K562 (cell line): ENCODE results near the gene HS3ST3A1. TPM values are rescaled to one million over a fixed set of nuclear protein-coding genes. Genes with fewer than 3 reads are reported as not detected.

ENCODE experiments used
- ATAC-seq: fragments of 200-7000 bp; cut with Tn5 transposase; 3 replicates; pipeline ENCODE4 v1.9.1; 2020; ENCODE audit warnings: moderate library complexity
- BruUV-seq: library from RNA; stranded (reverse); fragments of 400-500 nt; replicated peaks from 2 replicates; lab custom pipeline; 2021; lab: Mats Ljungman, UMichigan
- CTCF ChIA-PET: fragments of 300-600 bp; formaldehyde crosslinking; extraction: SDS; loops from one replicate; lab custom pipeline; 2021; ENCODE audit warnings: low intra/inter-chr PET ratio; lab: Yijun Ruan, JAX
- POLR2A ChIA-PET: fragments of 300-600, 350-650 bp; sonication (Branson Sonifier 250); formaldehyde crosslinking; extraction: SDS; loops from one replicate; lab custom pipeline; 2021; ENCODE audit warnings: antibody characterized with exemption, inconsistent platforms; lab: Yijun Ruan, JAX
- DNase-seq, 4 experiments: peaks; one replicate each; pipeline versions ENCODE4 v3.0.0 to v3.0.0-alpha.2; 2011 to 2018; ENCODE audit warnings: low spot score in 3 of 4, mixed read lengths in 3 of 4; ENCODE audit errors: extremely low read depth in 1 of 4
- FAIRE-seq: peaks from 2 replicates; lab custom pipeline; 2011; peaks lifted over from hg19 to GRCh38; lab: Jason Lieb, UNC
- H2AFZ ChIP-seq: 2 replicates; pipeline ENCODE4 v1.6.0; 2011; ENCODE audit warnings: low read depth, low read length, control low read depth, inconsistent platforms
- H3K27ac ChIP-seq: fragments of 200-600 bp; 3 replicates; pipeline ENCODE4 v1.8.0; 2011; ENCODE audit warnings: low read depth, mild to moderate bottlenecking, control low read depth, inconsistent platforms, low read length, moderate library complexity, mixed read lengths; ENCODE audit errors: extremely low read depth
- H3K27me3 ChIP-seq, 2 experiments: fragments of 300-600 bp in 1 of 2; 2 replicates in 1 of 2; 3 replicates in 1 of 2; pipeline versions ENCODE4 v1.6.0 to v1.8.0; 2011; ENCODE audit warnings: inconsistent platforms in 2 of 2, low read length in 2 of 2, mild to moderate bottlenecking in 1 of 2, mixed read lengths in 1 of 2, moderate library complexity in 1 of 2; ENCODE audit not compliant: control insufficient read depth in 2 of 2, insufficient read depth in 2 of 2
- H3K36me3 ChIP-seq: fragments of 300-600 bp; 3 replicates; pipeline ENCODE4 v1.8.0; 2011; ENCODE audit warnings: mild to moderate bottlenecking, low read length, inconsistent platforms; ENCODE audit not compliant: control insufficient read depth, insufficient read depth
- H3K4me1 ChIP-seq, 2 experiments: fragments of 200-600 bp in 1 of 2; replicated peaks in 1 of 2; 2 replicates in 1 of 2; 3 replicates in 1 of 2; pipeline versions ENCODE4 v1.5.1 to v1.8.0; 2011; ENCODE audit warnings: inconsistent platforms in 2 of 2, low read length in 2 of 2, mild to moderate bottlenecking in 1 of 2, mixed read lengths in 1 of 2, moderate library complexity in 1 of 2; ENCODE audit not compliant: control insufficient read depth in 2 of 2, insufficient read depth in 2 of 2
- H3K4me2 ChIP-seq: 2 replicates; pipeline ENCODE4 v1.6.1; 2011; ENCODE audit warnings: low read length, control low read depth, inconsistent platforms, mixed read lengths; ENCODE audit not compliant: insufficient read depth
- H3K4me3 ChIP-seq: fragments of 200-600 bp; sonication (generic), shearing (Covaris generic); 2 replicates; pipeline ENCODE4 v1.5.1; 2016; ENCODE audit warnings: control low read depth, inconsistent platforms
- H3K79me2 ChIP-seq: fragments of 200-600 bp; 3 replicates; pipeline ENCODE4 v1.8.0; 2011; ENCODE audit warnings: low read length, inconsistent platforms; ENCODE audit not compliant: control insufficient read depth, insufficient read depth
- H3K9ac ChIP-seq, 2 experiments: 2 replicates each; pipeline versions ENCODE4 v1.6.0 to v1.6.1; 2011; ENCODE audit warnings: low read depth in 2 of 2, low read length in 2 of 2, control low read depth in 1 of 2, inconsistent platforms in 1 of 2, mild to moderate bottlenecking in 1 of 2, mixed read lengths in 1 of 2; ENCODE audit not compliant: insufficient read depth in 1 of 2
- H3K9me1 ChIP-seq: one replicate; pipeline ENCODE4 v1.6.0; 2011; ENCODE audit warnings: inconsistent platforms, mild to moderate bottlenecking, low read length, moderate library complexity; ENCODE audit not compliant: control insufficient read depth, insufficient read depth
- H3K9me3 ChIP-seq: replicated peaks from 2 replicates; pipeline ENCODE4 v1.5.1; 2011; ENCODE audit warnings: low read depth, low read length, inconsistent platforms; ENCODE audit not compliant: control insufficient read depth, insufficient read depth
- H4K20me1 ChIP-seq: replicated peaks from 2 replicates; pipeline ENCODE4 v1.6.1; 2011; ENCODE audit warnings: low read length, inconsistent platforms, mixed read lengths; ENCODE audit not compliant: control insufficient read depth, insufficient read depth
- ARID1B ChIP-seq: fragments of 450-650 bp; IDR thresholded peaks from 2 replicates; pipeline ENCODE4 v1.6.1; 2016; ENCODE audit warnings: antibody characterized with exemption, mild to moderate bottlenecking, inconsistent platforms
- MECOM ChIP-seq: fragments of 250-450 bp; sonication (Bioruptor Pico); IDR thresholded peaks from 2 replicates; pipeline ENCODE4 v1.8.0; 2022; ENCODE audit warnings: inconsistent platforms
- MED1 ChIP-seq: sonication (generic); formaldehyde crosslinking; IDR thresholded peaks from 2 replicates; pipeline ENCODE4 v1.8.1; 2023; ENCODE audit warnings: missing genetic modification reagents, borderline replicate concordance
- TFAM ChIP-seq: fragments of 250-450 bp; sonication (Bioruptor Pico); conservative IDR thresholded peaks from 2 replicates; pipeline ENCODE4 v1.5.0; 2021; ENCODE audit warnings: mild to moderate bottlenecking, moderate library complexity
- WGBS: fragments of 100-300 bp; shearing (Covaris generic); methylation state at CpG from one replicate; pipeline ENCODE4 v1.1.6; 2016; ENCODE audit warnings: low coverage, mixed read lengths; ENCODE audit not compliant: insufficient coverage; ENCODE audit errors: missing lambda C conversion rate; 5-methylcytosine and 5-hydroxymethylcytosine counted together
- in situ Hi-C: fragments of 300-500 bp; cut with MboI; formaldehyde crosslinking; loops from 4 replicates; pipeline ENCODE4 v1.15.0; 2018; ENCODE audit warnings: inconsistent platforms, mixed read lengths
- intact Hi-C: fragments of 100-400 bp; cut with micrococcal nuclease; formaldehyde crosslinking; loops from 2 replicates; pipeline ENCODE4 v1.14.2; 2022
- polyA plus RNA-seq, 8 experiments: library from polyadenylated mRNA; depleted of rRNA in 4 of 8; stranded (reverse) in 5 of 8; unstranded in 3 of 8; fragments of >200 nt; fragmentation: Nextera tagmentation in 2 of 8; fragmentation: Illumina TruSeq in 1 of 8; extraction: Ambion mirVana in 2 of 8; extraction: Trizol in 1 of 8; gene quantifications; 2 replicates each; pipeline versions ENCODE4 v1.2.1 to v1.2.3, GENCODE V29; 2011 to 2014; ENCODE audit warnings: inconsistent platforms in 1 of 8, missing spikeins in 1 of 8
- total RNA-seq, 7 experiments: library from RNA; depleted of rRNA in 6 of 7; stranded (reverse); fragments of >200 nt in 6 of 7; fragmentation: Illumina TruSeq in 2 of 7; extraction: Trizol in 2 of 7; gene quantifications; 2 replicates each; pipeline versions ENCODE4 v1.2.1 to v1.2.3, GENCODE V29; 2011 to 2021; ENCODE audit warnings: low replicate concordance in 1 of 7
- TF ChIP-seq, protein P1 (sequence below): fragments of 250-450 bp; sonication (Bioruptor Pico); IDR thresholded peaks from 2 replicates; pipeline ENCODE4 v1.5.0; 2021

HS3ST3A1 gene
- total and polyA plus RNA-seq, 9 of the 15 experiments (the other 6 are each of a cell fraction or from before 2014, with no cell fraction given) = 0.25 to 14.8 (median 2.3) TPM

- Histone ChIP-seq H3K36me3 (peaks cover 5% of the 10 kb centered on the region; the same call in 1 of the 3 replicates), H3K9ac (no peak overlapping the region), H3K79me2 (peaks cover 15% of the 10 kb centered on the region; the same call in 2 of the 3 replicates), H3K4me1 (peaks cover 6 to 43% of the 10 kb centered on the region in 2 experiments), H2AFZ (no peak overlapping the region), H3K4me2 (no peak overlapping the region), H3K9me3 (no peaks in the 10 kb centered on the region), H3K4me3 (no peak overlapping the region), H4K20me1 (no peaks in the 10 kb centered on the region), H3K27ac (peak overlapping the region; percentile 45; the same call in 2 of the 3 replicates), H3K9me1 (no peaks in the 10 kb centered on the region)
- FAIRE-seq (no peak), ATAC-seq (no peak)
- CTCF ChIA-PET = no interaction called here
- in situ Hi-C loops = no loop called here
- 33% methylated on average over 1 of the region's 2 CpGs for WGBS
- BruUV-seq = no TSS peak
- no peak for TF ChIP-seq ARID1B
- TF ChIP-seq MECOM = 0 out of 2 replicates have a peak, but pooled peaks have one; percentile 18
- TF ChIP-seq, protein P1, sequence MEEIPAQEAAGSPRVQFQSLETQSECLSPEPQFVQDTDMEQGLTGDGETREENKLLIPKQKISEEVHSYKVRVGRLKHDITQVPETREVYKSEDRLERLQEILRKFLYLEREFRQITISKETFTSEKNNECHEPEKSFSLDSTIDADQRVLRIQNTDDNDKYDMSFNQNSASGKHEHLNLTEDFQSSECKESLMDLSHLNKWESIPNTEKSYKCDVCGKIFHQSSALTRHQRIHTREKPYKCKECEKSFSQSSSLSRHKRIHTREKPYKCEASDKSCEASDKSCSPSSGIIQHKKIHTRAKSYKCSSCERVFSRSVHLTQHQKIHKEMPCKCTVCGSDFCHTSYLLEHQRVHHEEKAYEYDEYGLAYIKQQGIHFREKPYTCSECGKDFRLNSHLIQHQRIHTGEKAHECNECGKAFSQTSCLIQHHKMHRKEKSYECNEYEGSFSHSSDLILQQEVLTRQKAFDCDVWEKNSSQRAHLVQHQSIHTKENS (CRISPR knock-in tag) = no peak
- no peak for TF ChIP-seq TFAM (CRISPR knock-in tag)
- no peak for TF ChIP-seq MED1 (CRISPR knock-in tag)
- TF ChIP-seq, all 486 proteins: peak for 1
- POLR2A ChIA-PET = no interaction called here
- no peaks in the 10 kb centered on the region for H3K27me3 ChIP-seq
- DNase-seq = no peak
- intact Hi-C loops = no loop called here
Observed at GRCh38 chr17:13540546-13540945, 61.2 kb downstream of the HS3ST3A1 start.
